Measurements from ENCODE around the gene ZSWIM1. TPM values are rescaled to one million over a fixed set of nuclear protein-coding genes. Genes with fewer than 3 reads are reported as not detected.
A peak's percentile ranks its signal among the peaks of the same experiment; 100 is the strongest.

ZSWIM1 gene
- total and polyA plus RNA-seq, 2 of the 13 experiments (the other 11 are each of a cell fraction or from before 2014, with no cell fraction given) = 9.5 to 11.7 TPM

- no peak for TF ChIP-seq ZXDC (CRISPR knock-in tag; IDR thresholded peaks at IDR 0.05)
- TF ChIP-seq RFX5 (IDR thresholded peaks at IDR 0.05; ENCODE audit: low read depth, low read length) = peak; percentile 67; the same call in 1 of the 2 replicates
- peak; percentile 46; the same call in 1 of the 2 replicates for TF ChIP-seq FOXJ3 (CRISPR knock-in tag; IDR thresholded peaks at IDR 0.05; ENCODE audit: borderline replicate concordance)
- TF ChIP-seq ZNF574 (CRISPR knock-in tag; IDR thresholded peaks at IDR 0.05) = peak; percentile 46; the same call in 1 of the 2 replicates
- TF ChIP-seq SMC3 (IDR thresholded peaks at IDR 0.05; ENCODE audit: low read length) = no peak
- peak; percentile 45 for TF ChIP-seq FOXA3 (CRISPR knock-in tag; IDR thresholded peaks at IDR 0.05)
- TF ChIP-seq ZNF598 (CRISPR knock-in tag; IDR thresholded peaks at IDR 0.05; ENCODE audit: borderline replicate concordance) = peak; percentile 18; the same call in 1 of the 2 replicates
- no peak for TF ChIP-seq ZFAT (CRISPR knock-in tag; conservative IDR thresholded peaks at IDR 0.05)
- TF ChIP-seq ZNF780A (CRISPR knock-in tag; IDR thresholded peaks at IDR 0.05) = no peak
- TF ChIP-seq ZNF263 (CRISPR knock-in tag; IDR thresholded peaks at IDR 0.05) = no peak; the same call in 1 of the 2 replicates
- TF ChIP-seq ZNF704 (CRISPR knock-in tag; IDR thresholded peaks at IDR 0.05; ENCODE audit: borderline replicate concordance) = no peak
- TF ChIP-seq, protein P1, sequence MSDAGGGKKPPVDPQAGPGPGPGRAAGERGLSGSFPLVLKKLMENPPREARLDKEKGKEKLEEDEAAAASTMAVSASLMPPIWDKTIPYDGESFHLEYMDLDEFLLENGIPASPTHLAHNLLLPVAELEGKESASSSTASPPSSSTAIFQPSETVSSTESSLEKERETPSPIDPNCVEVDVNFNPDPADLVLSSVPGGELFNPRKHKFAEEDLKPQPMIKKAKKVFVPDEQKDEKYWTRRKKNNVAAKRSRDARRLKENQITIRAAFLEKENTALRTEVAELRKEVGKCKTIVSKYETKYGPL (CRISPR knock-in tag; IDR thresholded peaks at IDR 0.05) = no peak
- TF ChIP-seq ZBTB10 (CRISPR knock-in tag; IDR thresholded peaks at IDR 0.05; ENCODE audit: borderline replicate concordance) = 0 out of 2 replicates have a peak, but pooled peaks have one; percentile 40
- TF ChIP-seq ZNF709 (CRISPR knock-in tag; IDR thresholded peaks at IDR 0.05) = 0 out of 2 replicates have a peak, but pooled peaks have one; percentile 23
- TF ChIP-seq HDAC2 (CRISPR knock-in tag; IDR thresholded peaks at IDR 0.05) = peak; percentile 23; the same call in 1 of the 2 replicates
Measured at GRCh38 chr20:45925821-45926506, 44.9 kb downstream of the ZSWIM1 start (continued).
